Measurements from ENCODE around the gene SHROOM1.
"Not testable (repeated sequence)": the region's sequence is repeated elsewhere in the genome, so short reads cannot be mapped to it uniquely, and the experiment has no call there.

The SHROOM1 gene

GRCh38 chr5:132870801-132871200 is 40.4 kb upstream of the SHROOM1 start:
- no peaks in the 10 kb centered on the region for H3K27me3 ChIP-seq (replicated peaks; ENCODE audit: control insufficient read depth, insufficient read depth, low read length, poor library complexity, severe bottlenecking)
- H3K4me1 ChIP-seq (ENCODE audit: control insufficient read depth, insufficient read depth, low read length, poor library complexity, severe bottlenecking), result peaks cover 14% of the 10 kb centered on the region
- no peak overlapping the region for H3K27ac ChIP-seq (ENCODE audit: insufficient read depth, low read length, poor library complexity, severe bottlenecking)
- DNase-seq, result no peak
- peaks cover 9% of the 10 kb centered on the region for H3K36me3 ChIP-seq (ENCODE audit: control insufficient read depth, insufficient read depth, low read length)
- no peak overlapping the region for H3K4me3 ChIP-seq (ENCODE audit: insufficient read depth, low read depth, low read length, poor library complexity, severe bottlenecking)
- no peaks in the 10 kb centered on the region for H3K9me3 ChIP-seq (ENCODE audit: control insufficient read depth, low read length)

- H3K4me1 ChIP-seq (ENCODE audit: control insufficient read depth, insufficient read depth, low read length, poor library complexity, severe bottlenecking), result peaks cover 14% of the 10 kb centered on the region
- H3K36me3 ChIP-seq (ENCODE audit: control insufficient read depth, insufficient read depth, low read length), result peaks cover 7% of the 10 kb centered on the region
- DNase-seq, result no peak
- no peaks in the 10 kb centered on the region for H3K9me3 ChIP-seq (ENCODE audit: control insufficient read depth, low read length)
- H3K27me3 ChIP-seq (replicated peaks; ENCODE audit: control insufficient read depth, insufficient read depth, low read length, poor library complexity, severe bottlenecking), result no peaks in the 10 kb centered on the region
- no peak overlapping the region for H3K4me3 ChIP-seq (ENCODE audit: insufficient read depth, low read depth, low read length, poor library complexity, severe bottlenecking)
- H3K27ac ChIP-seq (ENCODE audit: insufficient read depth, low read length, poor library complexity, severe bottlenecking), result no peak overlapping the region
Observed at GRCh38 chr5:132868754-132869153, 38.3 kb upstream of the SHROOM1 start.

GRCh38 chr5:132867046-132867451 is 36.6 kb upstream of the SHROOM1 start:
- Histone ChIP-seq H3K27me3 (replicated peaks; ENCODE audit: control insufficient read depth, insufficient read depth, low read length, poor library complexity, severe bottlenecking) (no peaks in the 10 kb centered on the region), H3K27ac (ENCODE audit: insufficient read depth, low read length, poor library complexity, severe bottlenecking) (peak overlapping the region; percentile 88), H3K4me1 (ENCODE audit: control insufficient read depth, insufficient read depth, low read length, poor library complexity, severe bottlenecking) (peaks cover 14% of the 10 kb centered on the region), H3K4me3 (ENCODE audit: insufficient read depth, low read depth, low read length, poor library complexity, severe bottlenecking) (peak overlapping the region; percentile 74), H3K36me3 (ENCODE audit: control insufficient read depth, insufficient read depth, low read length) (peaks cover 3% of the 10 kb centered on the region), H3K9me3 (ENCODE audit: control insufficient read depth, low read length) (no peaks in the 10 kb centered on the region)
- DNase-seq, result no peak

- DNase-seq, result peak; percentile 86 to 93 (median 88)
- Histone ChIP-seq H3K27me3 (replicated peaks; ENCODE audit: control insufficient read depth, insufficient read depth, low read length, poor library complexity, severe bottlenecking) (no peaks in the 10 kb centered on the region), H3K9me3 (ENCODE audit: control insufficient read depth, low read length) (no peaks in the 10 kb centered on the region)
Observed at GRCh38 chr5:132866342-132867045, 36.0 kb upstream of the SHROOM1 start, which contains the start of the genes GDF9 and UQCRQ. Gene GDF9 (minus strand): TSS chr5:132866469. CDS start chr5:132864533, 1,936 bp downstream. Gene UQCRQ (plus strand): TSS chr5:132866642. CDS start chr5:132866882, 240 bp downstream.

GRCh38 chr5:132865668-132866341 is 35.4 kb upstream of the SHROOM1 start:
- Histone ChIP-seq H3K4me3 (ENCODE audit: insufficient read depth, low read depth, low read length, poor library complexity, severe bottlenecking) (peak overlapping the region; percentile 74), H3K27me3 (replicated peaks; ENCODE audit: control insufficient read depth, insufficient read depth, low read length, poor library complexity, severe bottlenecking) (no peaks in the 10 kb centered on the region)

More at GRCh38 chr5:132866342-132867045, 36.0 kb upstream of the SHROOM1 start, which contains the start of the genes GDF9 and UQCRQ:
- Histone ChIP-seq H3K36me3 (ENCODE audit: control insufficient read depth, insufficient read depth, low read length) (peaks cover 3% of the 10 kb centered on the region), H3K27ac (ENCODE audit: insufficient read depth, low read length, poor library complexity, severe bottlenecking) (peak within 1 kb of the TSS; percentile 88), H3K4me1 (ENCODE audit: control insufficient read depth, insufficient read depth, low read length, poor library complexity, severe bottlenecking) (peaks cover 14% of the 10 kb centered on the region), H3K4me3 (ENCODE audit: insufficient read depth, low read depth, low read length, poor library complexity, severe bottlenecking) (peak within 1 kb of the TSS; percentile 74)

GRCh38 chr5:132860742-132861141 is 30.3 kb upstream of the SHROOM1 start:
- H3K27me3 ChIP-seq (replicated peaks; ENCODE audit: control insufficient read depth, insufficient read depth, low read length, poor library complexity, severe bottlenecking), result no peaks in the 10 kb centered on the region
- no peak overlapping the region for H3K4me3 ChIP-seq (ENCODE audit: insufficient read depth, low read depth, low read length, poor library complexity, severe bottlenecking)
- H3K36me3 ChIP-seq (ENCODE audit: control insufficient read depth, insufficient read depth, low read length), result no peaks in the 10 kb centered on the region
- no peaks in the 10 kb centered on the region for H3K9me3 ChIP-seq (ENCODE audit: control insufficient read depth, low read length)
- DNase-seq, result no peak
- H3K27ac ChIP-seq (ENCODE audit: insufficient read depth, low read length, poor library complexity, severe bottlenecking), result no peak overlapping the region
- H3K4me1 ChIP-seq (ENCODE audit: control insufficient read depth, insufficient read depth, low read length, poor library complexity, severe bottlenecking), result peaks cover under 1% of the 10 kb centered on the region

More at GRCh38 chr5:132865668-132866341, 35.4 kb upstream of the SHROOM1 start:
- Histone ChIP-seq H3K4me1 (ENCODE audit: control insufficient read depth, insufficient read depth, low read length, poor library complexity, severe bottlenecking) (peaks cover 14% of the 10 kb centered on the region), H3K9me3 (ENCODE audit: control insufficient read depth, low read length) (no peaks in the 10 kb centered on the region), H3K36me3 (ENCODE audit: control insufficient read depth, insufficient read depth, low read length) (peaks cover 3% of the 10 kb centered on the region), H3K27ac (ENCODE audit: insufficient read depth, low read length, poor library complexity, severe bottlenecking) (peak overlapping the region; percentile 88)
- DNase-seq, result no peak

GRCh38 chr5:132859889-132860437 is 29.5 kb upstream of the SHROOM1 start:
- H3K4me1 ChIP-seq (ENCODE audit: control insufficient read depth, insufficient read depth, low read length, poor library complexity, severe bottlenecking), result no peaks in the 10 kb centered on the region
- DNase-seq, result no peak
- H3K4me3 ChIP-seq (ENCODE audit: insufficient read depth, low read depth, low read length, poor library complexity, severe bottlenecking), result no peak overlapping the region
- no peak overlapping the region for H3K27ac ChIP-seq (ENCODE audit: insufficient read depth, low read length, poor library complexity, severe bottlenecking)
- no peaks in the 10 kb centered on the region for H3K36me3 ChIP-seq (ENCODE audit: control insufficient read depth, insufficient read depth, low read length)
- H3K9me3 ChIP-seq (ENCODE audit: control insufficient read depth, low read length), result no peaks in the 10 kb centered on the region
- H3K27me3 ChIP-seq (replicated peaks; ENCODE audit: control insufficient read depth, insufficient read depth, low read length, poor library complexity, severe bottlenecking), result no peaks in the 10 kb centered on the region

GRCh38 chr5:132856011-132856410 is 25.6 kb upstream of the SHROOM1 start:
- no peak overlapping the region for H3K4me3 ChIP-seq (ENCODE audit: insufficient read depth, low read depth, low read length, poor library complexity, severe bottlenecking)
- peaks cover 3% of the 10 kb centered on the region for H3K4me1 ChIP-seq (ENCODE audit: control insufficient read depth, insufficient read depth, low read length, poor library complexity, severe bottlenecking)
- no peaks in the 10 kb centered on the region for H3K9me3 ChIP-seq (ENCODE audit: control insufficient read depth, low read length)
- no peaks in the 10 kb centered on the region for H3K27me3 ChIP-seq (replicated peaks; ENCODE audit: control insufficient read depth, insufficient read depth, low read length, poor library complexity, severe bottlenecking)
- no peaks in the 10 kb centered on the region for H3K36me3 ChIP-seq (ENCODE audit: control insufficient read depth, insufficient read depth, low read length)
- DNase-seq, result no peak
- no peak overlapping the region for H3K27ac ChIP-seq (ENCODE audit: insufficient read depth, low read length, poor library complexity, severe bottlenecking)

- H3K4me1 ChIP-seq (ENCODE audit: control insufficient read depth, insufficient read depth, low read length, poor library complexity, severe bottlenecking); H3K27me3 ChIP-seq (replicated peaks; ENCODE audit: control insufficient read depth, insufficient read depth, low read length, poor library complexity, severe bottlenecking); H3K36me3 ChIP-seq (ENCODE audit: control insufficient read depth, insufficient read depth, low read length); DNase-seq; H3K4me3 ChIP-seq (ENCODE audit: insufficient read depth, low read depth, low read length, poor library complexity, severe bottlenecking); H3K9me3 ChIP-seq (ENCODE audit: control insufficient read depth, low read length); H3K27ac ChIP-seq (ENCODE audit: insufficient read depth, low read length, poor library complexity, severe bottlenecking): not testable (repeated sequence)
Observed at GRCh38 chr5:132854992-132855391, 24.5 kb upstream of the SHROOM1 start.

- peaks cover 3% of the 10 kb centered on the region for H3K4me1 ChIP-seq (ENCODE audit: control insufficient read depth, insufficient read depth, low read length, poor library complexity, severe bottlenecking)
- DNase-seq, result no peak
- H3K4me3 ChIP-seq (ENCODE audit: insufficient read depth, low read depth, low read length, poor library complexity, severe bottlenecking), result no peak overlapping the region
- no peak overlapping the region for H3K27ac ChIP-seq (ENCODE audit: insufficient read depth, low read length, poor library complexity, severe bottlenecking)
- no peaks in the 10 kb centered on the region for H3K9me3 ChIP-seq (ENCODE audit: control insufficient read depth, low read length)
- H3K27me3 ChIP-seq (replicated peaks; ENCODE audit: control insufficient read depth, insufficient read depth, low read length, poor library complexity, severe bottlenecking), result no peaks in the 10 kb centered on the region
- H3K36me3 ChIP-seq (ENCODE audit: control insufficient read depth, insufficient read depth, low read length), result no peaks in the 10 kb centered on the region
Observed at GRCh38 chr5:132854301-132854700, 23.9 kb upstream of the SHROOM1 start.

Data from effector memory CD4-positive, alpha-beta T cell (primary cell).